H1 (cell line): ENCODE results near the gene FAT1. TPM values are rescaled to one million over a fixed set of nuclear protein-coding genes. Genes with fewer than 3 reads are reported as not detected.

Experiments
- EZH2 ChIP-seq: fragments of 200-600 bp; sonication (generic); IDR thresholded peaks from 2 replicates; pipeline ENCODE4 v1.7.1; 2012; ENCODE audit warnings: low read depth, mild to moderate bottlenecking, moderate library complexity, low read length, inconsistent platforms; ENCODE audit not compliant: severe bottlenecking
- RAD21 ChIP-seq, 2 experiments: IDR thresholded peaks in 1 of 2; conservative IDR thresholded peaks in 1 of 2; 2 replicates each; pipeline ENCODE4 v1.6.1; 2011; ENCODE audit warnings: low read depth in 2 of 2, low read length in 2 of 2, improper control_type of control experiment in 1 of 2, inconsistent platforms in 1 of 2, mild to moderate bottlenecking in 1 of 2, moderate library complexity in 1 of 2
- YY1 ChIP-seq: IDR thresholded peaks from 2 replicates; pipeline ENCODE4 v1.6.1; 2011; ENCODE audit warnings: low read depth, mild to moderate bottlenecking, low read length
- polyA plus RNA-seq, 7 experiments: library from polyadenylated mRNA; depleted of rRNA in 3 of 7; stranded (reverse) in 5 of 7; unstranded in 2 of 7; fragments of >200 nt in 5 of 7; fragments of 200-250 nt in 2 of 7; gene quantifications; 1 replicate in 5 of 7; 2 replicates in 1 of 7; 4 replicates in 1 of 7; pipeline versions ENCODE4 v1.2.1 to v1.2.3, GENCODE V29; 2011 to 2013; ENCODE audit warnings: missing spikeins in 2 of 7, mixed read lengths in 2 of 7
- total RNA-seq: library from RNA; stranded (reverse); fragmentation: NEBNext Ultra II Directional; extraction: Animal tissue kit (Norgen Biotek cat#: 25700); gene quantifications from 2 replicates; pipeline ENCODE4 v1.2.1, GENCODE V29; 2021

The FAT1 gene
- total and polyA plus RNA-seq, 2 of the 8 experiments (the other 6 are each of a cell fraction or from before 2014, with no cell fraction given): 94.4 to 137 TPM

DNA sequence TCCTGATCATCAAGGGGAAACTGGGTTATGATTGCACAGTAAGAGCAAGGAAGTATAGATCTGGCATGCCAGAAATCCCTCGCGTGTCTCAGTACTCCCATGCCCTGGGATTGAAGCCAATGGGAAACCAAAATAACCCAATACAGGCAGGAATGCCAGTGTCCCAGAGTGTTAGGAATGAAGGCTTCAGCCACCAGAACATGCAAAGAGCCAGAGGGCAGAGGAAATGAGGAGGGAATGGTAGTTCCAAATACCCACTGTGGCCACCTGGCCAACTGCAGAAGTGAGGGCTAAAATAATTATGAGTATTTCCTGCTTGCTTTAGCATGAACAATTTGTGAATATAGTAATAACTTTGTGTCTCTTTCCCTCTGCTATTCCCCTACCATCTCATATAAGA is 180.4 kb downstream of the FAT1 start (continued):
- no peak for TF ChIP-seq EZH2
- no peak for TF ChIP-seq YY1
- no peak for TF ChIP-seq RAD21 (IDR thresholded peaks at IDR 0.05 in 1 of 2, conservative IDR thresholded peaks at IDR 0.05 in 1 of 2; ENCODE audit: low read depth in 2 of 2, low read length in 2 of 2)
